ENCODE data around the gene RAB17.

The RAB17 gene

GRCh38 chr2:237628247-237629187, 38.0 kb upstream of the RAB17 start:
- Mint-ChIP-seq H3K9me3 (no peaks in the 10 kb centered on the region), H3K27ac (no peak overlapping the region), H3K27me3 (peaks cover 87% of the 10 kb centered on the region), H3K4me1 (peaks cover 18% of the 10 kb centered on the region), H3K36me3 (no peaks in the 10 kb centered on the region), H3K4me3 (peak overlapping the region; percentile 75)
- no peak for DNase-seq
- CTCF ChIA-PET, result no interaction called here

GRCh38 chr2:237627441-237628246, 37.1 kb upstream of the RAB17 start, which contains the start of gene LRRFIP1:
LRRFIP1 (plus strand) TSS chr2:237627587; CDS start chr2:237627645, 58 bp downstream.
- Mint-ChIP-seq H3K4me1 (peaks cover 18% of the 10 kb centered on the region), H3K27ac (no peak within 1 kb of the TSS), H3K9me3 (no peaks in the 10 kb centered on the region), H3K36me3 (no peaks in the 10 kb centered on the region), H3K27me3 (peaks cover 81% of the 10 kb centered on the region), H3K4me3 (peak within 1 kb of the TSS; percentile 75)
- DNase-seq, result no peak
- CTCF ChIA-PET, result no interaction called here

- H3K9me3 Mint-ChIP-seq, result no peaks in the 10 kb centered on the region
- H3K27ac Mint-ChIP-seq, result no peak overlapping the region
- H3K4me1 Mint-ChIP-seq, result peaks cover 18% of the 10 kb centered on the region
- no peak for DNase-seq
- CTCF ChIA-PET, result no interaction called here
- H3K4me3 Mint-ChIP-seq, result peak overlapping the region; percentile 62
- H3K27me3 Mint-ChIP-seq, result peaks cover 81% of the 10 kb centered on the region
- H3K36me3 Mint-ChIP-seq, result no peaks in the 10 kb centered on the region
Observed at GRCh38 chr2:237626813-237627440, 36.4 kb upstream of the RAB17 start.

- no peak for DNase-seq
- CTCF ChIA-PET, result no interaction called here
- Mint-ChIP-seq H3K9me3 (no peaks in the 10 kb centered on the region), H3K4me3 (peak overlapping the region; percentile 62), H3K4me1 (peaks cover 18% of the 10 kb centered on the region), H3K27ac (no peak overlapping the region), H3K27me3 (peaks cover 87% of the 10 kb centered on the region), H3K36me3 (no peaks in the 10 kb centered on the region)
Observed at GRCh38 chr2:237625777-237626176, 35.2 kb upstream of the RAB17 start.

GRCh38 chr2:237625216-237625705, 34.7 kb upstream of the RAB17 start:
- Mint-ChIP-seq H3K27ac (no peak overlapping the region), H3K4me1 (peaks cover 17% of the 10 kb centered on the region), H3K4me3 (peak overlapping the region; percentile 5), H3K36me3 (no peaks in the 10 kb centered on the region), H3K27me3 (peaks cover 84% of the 10 kb centered on the region), H3K9me3 (no peaks in the 10 kb centered on the region)
- CTCF ChIA-PET, result no interaction called here
- no peak for DNase-seq

- DNase-seq, result no peak
- no peaks in the 10 kb centered on the region for H3K36me3 Mint-ChIP-seq
- H3K27me3 Mint-ChIP-seq, result peaks cover 79% of the 10 kb centered on the region
- no peak overlapping the region for H3K4me3 Mint-ChIP-seq
- H3K4me1 Mint-ChIP-seq, result peaks cover 15% of the 10 kb centered on the region
- CTCF ChIA-PET, result no interaction called here
- H3K27ac Mint-ChIP-seq, result no peak overlapping the region
- no peaks in the 10 kb centered on the region for H3K9me3 Mint-ChIP-seq
Observed at GRCh38 chr2:237624565-237624964, 34.0 kb upstream of the RAB17 start.

- no peaks in the 10 kb centered on the region for H3K36me3 Mint-ChIP-seq
- H3K4me1 Mint-ChIP-seq, result peaks cover 13% of the 10 kb centered on the region
- H3K4me3 Mint-ChIP-seq, result no peak overlapping the region
- peaks cover 71% of the 10 kb centered on the region for H3K27me3 Mint-ChIP-seq
- DNase-seq, result no peak
- CTCF ChIA-PET, result interaction anchor here (0.8 to 1.0 kb wide), 3 partner anchors 42 to 640 kb away, joined by 3 to 4 read pairs (median 4); no protein-coding TSS in a partner anchor
- no peak overlapping the region for H3K27ac Mint-ChIP-seq
- no peaks in the 10 kb centered on the region for H3K9me3 Mint-ChIP-seq
Observed at GRCh38 chr2:237623428-237624403, 33.2 kb upstream of the RAB17 start.

GRCh38 chr2:237618449-237618848, 27.9 kb upstream of the RAB17 start:
- CTCF ChIA-PET, result no interaction called here
- Mint-ChIP-seq H3K27ac (no peak overlapping the region), H3K4me1 (peaks cover 22% of the 10 kb centered on the region), H3K36me3 (no peaks in the 10 kb centered on the region), H3K9me3 (no peaks in the 10 kb centered on the region), H3K27me3 (peaks cover 30% of the 10 kb centered on the region), H3K4me3 (no peak overlapping the region)
- no peak for DNase-seq

GRCh38 chr2:237617587-237617982, 27.1 kb upstream of the RAB17 start:
- CTCF ChIA-PET, result interaction anchor here (1.2 to 1.4 kb wide), 3 partner anchors 14 to 45 kb away, joined by 3 read pairs; no protein-coding TSS in a partner anchor
- H3K4me3 Mint-ChIP-seq, result no peak overlapping the region
- H3K27me3 Mint-ChIP-seq, result peaks cover 27% of the 10 kb centered on the region
- no peaks in the 10 kb centered on the region for H3K36me3 Mint-ChIP-seq
- no peak for DNase-seq
- H3K4me1 Mint-ChIP-seq, result peaks cover 22% of the 10 kb centered on the region
- no peak overlapping the region for H3K27ac Mint-ChIP-seq
- H3K9me3 Mint-ChIP-seq, result no peaks in the 10 kb centered on the region

GRCh38 chr2:237616734-237617586, 26.4 kb upstream of the RAB17 start:
- no peak overlapping the region for H3K4me3 Mint-ChIP-seq
- no peaks in the 10 kb centered on the region for H3K36me3 Mint-ChIP-seq
- peaks cover 22% of the 10 kb centered on the region for H3K4me1 Mint-ChIP-seq
- CTCF ChIA-PET, result interaction anchor here (1.2 to 1.4 kb wide), 3 partner anchors 13 to 44 kb away, joined by 3 read pairs; no protein-coding TSS in a partner anchor
- peaks cover 23% of the 10 kb centered on the region for H3K27me3 Mint-ChIP-seq
- no peak for DNase-seq
- no peaks in the 10 kb centered on the region for H3K9me3 Mint-ChIP-seq
- no peak overlapping the region for H3K27ac Mint-ChIP-seq

- Mint-ChIP-seq H3K4me3 (no peak overlapping the region), H3K4me1 (peaks cover 22% of the 10 kb centered on the region), H3K27ac (no peak overlapping the region)
Observed at GRCh38 chr2:237616373-237616733, 25.8 kb upstream of the RAB17 start.

GRCh38 chr2:237615631-237616249, 25.2 kb upstream of the RAB17 start:
- H3K4me1 Mint-ChIP-seq, result peaks cover 22% of the 10 kb centered on the region
- H3K27me3 Mint-ChIP-seq, result peaks cover 12% of the 10 kb centered on the region
- no peak overlapping the region for H3K27ac Mint-ChIP-seq
- CTCF ChIA-PET, result no interaction called here
- H3K4me3 Mint-ChIP-seq, result no peak overlapping the region
- DNase-seq, result no peak
- no peaks in the 10 kb centered on the region for H3K9me3 Mint-ChIP-seq
- no peaks in the 10 kb centered on the region for H3K36me3 Mint-ChIP-seq

More at GRCh38 chr2:237616373-237616733, 25.8 kb upstream of the RAB17 start:
- DNase-seq, result no peak
- H3K27me3 Mint-ChIP-seq, result peaks cover 18% of the 10 kb centered on the region
- H3K36me3 Mint-ChIP-seq, result no peaks in the 10 kb centered on the region
- H3K9me3 Mint-ChIP-seq, result no peaks in the 10 kb centered on the region
- CTCF ChIA-PET, result interaction anchor here (1.2 kb wide), 1 partner anchor 13 kb away, joined by 3 read pairs; no protein-coding TSS in a partner anchor

Data from activated naive CD4-positive, alpha-beta T cell treated with anti-CD3 and anti-CD28 coated beads, Interleukin-2, amount 10 ng/mL, durations not matched to agents 7 days and 5 days (primary cell).